ENCODE results near the gene PROM2. TPM values are rescaled to one million over a fixed set of nuclear protein-coding genes. Genes with fewer than 3 reads are reported as not detected.
"Not testable (repeated sequence)": the region's sequence is repeated elsewhere in the genome, so short reads cannot be mapped to it uniquely, and the experiment has no call there.

The PROM2 gene
- total and polyA plus RNA-seq, 2 donors: 13.6 to 25.1 TPM

DNA sequence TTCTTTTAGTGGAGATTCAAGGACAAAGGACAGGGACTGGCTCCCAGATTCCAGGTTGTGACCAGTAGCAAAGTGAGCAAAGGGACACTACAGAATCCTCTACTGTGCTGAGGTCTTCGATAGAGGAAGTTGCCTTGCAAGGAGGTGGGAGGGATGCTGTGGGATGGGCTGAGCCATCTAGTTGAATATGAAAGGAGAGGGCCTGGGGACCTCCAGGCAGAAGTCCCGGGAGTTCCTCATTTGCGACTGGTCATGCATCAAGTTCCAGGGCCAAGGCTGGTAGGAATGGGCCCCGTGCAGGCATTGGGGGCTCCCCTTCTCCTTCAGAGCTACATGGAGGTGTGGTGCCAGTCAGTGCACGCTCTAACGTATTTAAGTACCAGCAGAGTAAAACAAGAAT is 12.6 kb upstream of the PROM2 start:
- no peak overlapping the region for H3K4me3 ChIP-seq (ENCODE audit: low read depth, low read length)
- no peak for DNase-seq (ENCODE audit: extremely low spot score)
- H3K36me3 ChIP-seq (ENCODE audit: insufficient read depth): no peaks in the 10 kb centered on the region

GRCh38 chr2:95262896-95263542 is 11.2 kb upstream of the PROM2 start:
- DNase-seq (ENCODE audit: extremely low spot score): no peak
- 78% methylated on average over 2 of the region's 2 CpGs for WGBS
- no peaks in the 10 kb centered on the region for H3K36me3 ChIP-seq (ENCODE audit: insufficient read depth)
- no peak overlapping the region for H3K27ac ChIP-seq (ENCODE audit: low read depth)
- H3K4me3 ChIP-seq (ENCODE audit: low read depth, low read length): no peak overlapping the region
- no peaks in the 10 kb centered on the region for H3K4me1 ChIP-seq (ENCODE audit: insufficient read depth)

More for the DNA sequence above, 12.6 kb upstream of the PROM2 start:
- H3K27ac ChIP-seq (ENCODE audit: low read depth): no peak overlapping the region
- WGBS: 64% methylated on average over 6 of the region's 6 CpGs
- no peaks in the 10 kb centered on the region for H3K4me1 ChIP-seq (ENCODE audit: insufficient read depth)

GRCh38 chr2:95264624-95265023 is 9.6 kb upstream of the PROM2 start:
- WGBS: 26% methylated on average over 6 of the region's 6 CpGs
- Histone ChIP-seq H3K27ac (ENCODE audit: low read depth) (no peak overlapping the region), H3K4me3 (ENCODE audit: low read depth, low read length) (no peak overlapping the region), H3K36me3 (ENCODE audit: insufficient read depth) (no peaks in the 10 kb centered on the region), H3K4me1 (ENCODE audit: insufficient read depth) (no peaks in the 10 kb centered on the region)
- DNase-seq (ENCODE audit: extremely low spot score): no peak

- 82% methylated on average over 4 of the region's 4 CpGs for WGBS
- no peak overlapping the region for H3K27ac ChIP-seq (ENCODE audit: low read depth)
- H3K36me3 ChIP-seq (ENCODE audit: insufficient read depth): no peaks in the 10 kb centered on the region
- H3K4me1 ChIP-seq (ENCODE audit: insufficient read depth): no peaks in the 10 kb centered on the region
- H3K4me3 ChIP-seq (ENCODE audit: low read depth, low read length): no peak overlapping the region
- no peak for DNase-seq (ENCODE audit: extremely low spot score)
Observed at GRCh38 chr2:95265182-95265581, 9.1 kb upstream of the PROM2 start.

DNA sequence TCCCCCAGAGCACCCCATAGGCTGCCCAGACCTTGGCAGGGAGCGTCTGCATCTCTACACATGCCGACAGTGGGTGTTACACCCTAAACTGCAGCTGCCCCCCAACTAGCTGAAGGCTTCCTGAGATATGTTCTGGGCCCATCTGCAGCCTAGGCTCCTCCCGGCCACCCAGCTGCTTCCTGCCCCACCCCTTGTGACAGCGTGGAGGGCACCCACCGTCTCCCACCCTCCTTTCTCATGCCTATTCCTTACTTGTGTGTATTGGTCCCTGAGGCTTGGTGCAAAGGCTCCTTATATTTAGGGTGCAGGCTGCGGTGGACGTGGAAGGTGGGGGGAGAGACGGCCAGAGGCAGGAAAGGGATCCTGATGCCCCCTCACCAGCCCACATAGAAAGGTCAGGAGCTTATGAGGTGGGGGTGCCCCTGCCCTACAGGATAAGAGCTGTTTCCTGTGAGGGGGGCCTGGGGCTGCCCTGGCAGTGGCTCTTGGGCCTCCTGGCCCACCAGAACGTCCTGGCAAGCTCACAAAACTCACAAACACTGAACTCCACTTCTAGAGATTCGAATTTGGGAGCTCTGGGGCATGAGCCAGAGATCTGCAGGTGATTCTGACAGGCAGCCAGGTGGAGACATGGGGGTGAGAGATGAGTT is 7.3 kb upstream of the PROM2 start:
- WGBS: 77% methylated on average over 10 of the region's 10 CpGs
- H3K4me1 ChIP-seq (ENCODE audit: insufficient read depth): no peaks in the 10 kb centered on the region
- no peak overlapping the region for H3K4me3 ChIP-seq (ENCODE audit: low read depth, low read length)
- H3K36me3 ChIP-seq (ENCODE audit: insufficient read depth): no peaks in the 10 kb centered on the region
- DNase-seq (ENCODE audit: extremely low spot score): no peak
- H3K27ac ChIP-seq (ENCODE audit: low read depth): no peak overlapping the region

DNA sequence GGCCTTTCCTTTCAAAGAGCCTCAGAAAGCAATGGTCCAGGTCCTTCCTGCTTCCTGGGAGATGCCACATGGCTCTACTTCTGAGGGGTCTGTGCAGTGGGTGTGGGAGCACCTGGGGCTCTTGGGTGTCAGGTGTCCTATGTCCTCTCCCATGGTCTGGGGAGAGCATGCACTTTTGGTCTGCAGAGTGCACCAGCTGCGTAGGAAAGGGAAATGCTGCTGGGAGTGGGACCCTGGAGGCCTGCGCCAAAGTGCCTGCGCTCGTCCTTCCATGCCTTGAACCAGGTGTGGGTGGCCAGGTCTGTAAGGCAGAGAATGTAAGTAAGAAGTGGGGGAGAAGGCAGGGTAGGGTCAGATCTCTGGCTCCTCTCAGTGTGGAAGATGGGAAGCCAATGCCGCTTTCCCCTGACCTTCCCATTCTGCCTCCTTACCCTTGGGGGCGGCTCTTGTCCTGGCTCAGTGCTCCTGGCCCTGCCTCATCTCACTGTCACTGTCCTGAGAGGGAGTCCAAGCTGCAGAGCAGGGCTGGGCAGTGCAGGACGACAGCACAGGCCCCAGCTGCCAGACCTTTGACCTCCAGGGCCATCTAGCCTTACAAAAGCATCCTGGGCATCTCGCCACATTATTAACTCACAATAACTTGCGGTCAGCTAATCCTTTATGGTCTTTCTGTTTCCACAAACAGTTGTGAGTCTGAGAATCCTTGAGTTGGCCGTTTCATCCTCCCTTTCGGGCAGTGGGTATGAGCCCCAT is 6.6 kb upstream of the PROM2 start:
- WGBS: 75% methylated on average over 11 of the region's 11 CpGs
- H3K4me3 ChIP-seq (ENCODE audit: low read depth, low read length): no peak overlapping the region
- no peaks in the 10 kb centered on the region for H3K36me3 ChIP-seq (ENCODE audit: insufficient read depth)
- no peak for DNase-seq (ENCODE audit: extremely low spot score)
- H3K4me1 ChIP-seq (ENCODE audit: insufficient read depth): no peaks in the 10 kb centered on the region
- no peak overlapping the region for H3K27ac ChIP-seq (ENCODE audit: low read depth)

DNA sequence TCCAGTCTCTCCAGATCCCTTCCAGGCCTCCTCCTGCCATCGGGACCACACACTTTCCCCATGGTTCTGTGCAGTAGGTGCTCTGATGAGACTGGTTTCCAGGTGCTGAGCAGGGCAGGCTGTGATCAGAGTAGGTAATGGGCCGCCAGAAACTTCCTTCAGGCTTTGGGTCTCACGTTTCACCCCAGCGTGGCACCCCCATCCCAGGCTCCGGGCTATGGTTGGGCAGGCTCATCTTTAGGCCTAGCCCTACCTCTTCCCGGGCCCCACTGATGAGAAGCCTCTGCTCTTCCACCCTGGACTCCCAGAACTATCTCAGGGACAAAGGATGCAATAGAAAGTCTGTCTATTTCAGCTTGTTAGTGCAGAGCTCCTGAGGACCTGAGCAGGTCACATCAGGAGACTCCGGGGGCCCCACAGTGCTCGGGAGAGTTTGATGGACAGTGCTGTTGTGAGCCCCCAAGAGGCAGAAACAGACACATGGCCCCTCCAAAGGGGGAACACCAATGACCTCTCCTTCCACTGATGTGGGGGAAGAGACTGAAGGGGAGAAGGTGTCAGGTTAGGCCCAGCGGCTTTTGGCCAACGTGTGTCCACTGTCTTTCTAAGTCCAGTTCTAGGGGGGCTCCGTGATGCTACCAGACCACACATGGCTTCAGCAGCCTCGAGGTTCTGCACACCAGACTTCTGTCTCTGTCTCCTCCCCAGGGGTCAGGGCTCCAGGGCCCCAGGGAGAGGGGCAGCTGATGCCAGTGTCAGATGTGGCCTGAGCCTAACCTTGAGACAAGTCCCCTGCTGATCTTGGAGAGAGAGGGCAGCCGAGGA is 5.8 kb upstream of the PROM2 start:
- no peak for DNase-seq (ENCODE audit: extremely low spot score)
- Histone ChIP-seq H3K4me3 (ENCODE audit: low read depth, low read length) (no peak overlapping the region), H3K36me3 (ENCODE audit: insufficient read depth) (no peaks in the 10 kb centered on the region), H3K4me1 (ENCODE audit: insufficient read depth) (no peaks in the 10 kb centered on the region), H3K27ac (ENCODE audit: low read depth) (no peak overlapping the region)
- 85% methylated on average over 13 of the region's 13 CpGs for WGBS

DNA sequence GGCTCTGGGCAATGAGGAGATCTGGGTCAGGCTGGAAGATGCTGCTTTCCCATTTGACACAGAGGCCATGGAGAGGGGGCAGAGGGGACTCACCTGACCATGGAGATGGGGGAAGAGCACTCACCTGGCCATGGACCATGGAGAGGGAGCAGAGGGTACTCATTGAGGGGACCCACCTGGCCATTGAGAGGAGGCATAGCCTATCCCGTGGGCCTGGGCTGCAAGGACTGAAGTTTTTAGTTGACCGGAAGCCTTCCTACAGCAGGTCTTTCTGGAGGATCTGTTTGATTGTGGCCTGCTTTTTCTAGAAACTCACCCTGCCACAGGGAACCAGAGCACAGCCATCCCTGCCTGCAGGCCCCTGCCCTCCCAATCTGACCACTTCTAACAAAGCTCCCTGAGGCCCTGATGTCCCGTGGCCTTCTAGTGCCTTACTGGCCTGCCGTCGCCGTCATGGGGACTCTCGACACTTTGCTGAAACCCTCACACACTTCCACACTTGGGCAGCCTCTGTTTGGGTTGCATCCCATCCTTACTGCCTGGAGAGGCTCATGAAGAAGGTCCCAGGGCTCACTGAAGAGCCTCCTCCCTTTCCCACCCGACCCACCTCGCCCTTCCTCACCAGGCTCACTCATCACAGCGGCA is 5.1 kb upstream of the PROM2 start:
- H3K4me1 ChIP-seq (ENCODE audit: insufficient read depth): no peaks in the 10 kb centered on the region
- no peaks in the 10 kb centered on the region for H3K36me3 ChIP-seq (ENCODE audit: insufficient read depth)
- no peak overlapping the region for H3K27ac ChIP-seq (ENCODE audit: low read depth)
- DNase-seq (ENCODE audit: extremely low spot score): no peak
- H3K4me3 ChIP-seq (ENCODE audit: low read depth, low read length): no peak overlapping the region
- WGBS: 94% methylated on average over 10 of the region's 10 CpGs

DNA sequence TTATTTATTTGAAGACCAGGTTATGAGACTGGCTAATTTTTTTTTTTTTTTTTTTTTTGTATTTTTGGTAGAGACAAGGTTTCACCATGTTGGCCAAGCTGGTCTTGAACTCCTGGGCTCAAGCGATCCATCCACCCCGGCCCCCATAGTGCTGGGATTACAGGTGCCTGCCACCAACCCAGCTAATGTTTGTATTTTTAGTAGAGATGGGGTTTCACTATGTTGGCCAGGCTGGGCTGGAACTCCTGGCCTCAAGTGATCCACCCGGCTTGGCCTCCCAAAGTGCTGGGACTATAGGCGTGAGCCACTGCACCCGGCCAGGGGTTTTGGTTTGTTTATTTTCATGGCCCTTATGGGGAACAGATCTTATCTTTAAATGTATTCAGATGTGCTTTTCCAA is 4.5 kb upstream of the PROM2 start:
- not testable (repeated sequence) for H3K4me3 ChIP-seq (ENCODE audit: low read depth, low read length); H3K36me3 ChIP-seq (ENCODE audit: insufficient read depth); H3K4me1 ChIP-seq (ENCODE audit: insufficient read depth); H3K27ac ChIP-seq (ENCODE audit: low read depth); DNase-seq (ENCODE audit: extremely low spot score)
- 85% methylated on average over 5 of the region's 5 CpGs for WGBS

- WGBS: 92% methylated on average over 8 of the region's 8 CpGs
- H3K4me1 ChIP-seq (ENCODE audit: insufficient read depth): no peaks in the 10 kb centered on the region
- no peak for DNase-seq (ENCODE audit: extremely low spot score)
Observed at GRCh38 chr2:95270541-95271081, 3.6 kb upstream of the PROM2 start.

DNA sequence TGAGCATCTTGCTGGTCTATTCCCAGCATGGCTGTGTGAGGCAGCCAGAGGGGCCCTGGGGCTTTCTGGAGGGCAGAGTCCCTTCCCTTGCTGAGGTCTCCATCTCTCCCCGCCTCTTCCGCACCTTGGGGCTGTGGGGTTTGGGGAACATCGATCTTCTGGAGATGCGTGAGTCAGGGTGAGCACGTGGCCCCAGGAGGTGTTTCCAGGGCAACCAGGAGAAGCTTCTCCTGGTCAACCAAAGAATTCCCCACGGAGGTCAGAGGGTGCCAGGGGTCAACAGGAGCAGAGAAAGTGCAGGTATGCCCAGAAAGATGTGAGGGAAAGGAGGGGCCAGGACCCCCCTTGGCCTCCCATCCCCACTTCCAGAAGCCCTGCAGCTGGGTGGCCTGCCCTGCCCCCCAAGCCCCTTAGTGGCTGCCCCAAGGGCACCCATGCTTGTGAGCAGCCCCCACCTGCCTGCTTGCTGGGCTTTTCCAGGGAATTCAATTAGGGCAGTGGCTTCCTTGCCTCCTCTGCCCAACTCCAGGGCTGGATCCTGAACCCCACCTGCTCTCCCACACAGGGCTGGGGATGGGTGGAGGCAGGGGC is 2.8 kb upstream of the PROM2 start:
- no peaks in the 10 kb centered on the region for H3K36me3 ChIP-seq (ENCODE audit: insufficient read depth)
- DNase-seq (ENCODE audit: extremely low spot score): no peak
- 78% methylated on average over 6 of the region's 6 CpGs for WGBS
- H3K4me1 ChIP-seq (ENCODE audit: insufficient read depth): no peaks in the 10 kb centered on the region
- no peak overlapping the region for H3K27ac ChIP-seq (ENCODE audit: low read depth)
- no peak overlapping the region for H3K4me3 ChIP-seq (ENCODE audit: low read depth, low read length)

More at GRCh38 chr2:95270541-95271081, 3.6 kb upstream of the PROM2 start:
- Histone ChIP-seq H3K36me3 (ENCODE audit: insufficient read depth) (no peaks in the 10 kb centered on the region), H3K27ac (ENCODE audit: low read depth) (no peak overlapping the region), H3K4me3 (ENCODE audit: low read depth, low read length) (no peak overlapping the region)

GRCh38 chr2:95272299-95272751 is 1.9 kb upstream of the PROM2 start:
- H3K4me3 ChIP-seq (ENCODE audit: low read depth, low read length): no peak overlapping the region
- no peaks in the 10 kb centered on the region for H3K36me3 ChIP-seq (ENCODE audit: insufficient read depth)
- no peak for DNase-seq (ENCODE audit: extremely low spot score)
- H3K27ac ChIP-seq (ENCODE audit: low read depth): no peak overlapping the region
- 86% methylated on average over 6 of the region's 6 CpGs for WGBS
- no peaks in the 10 kb centered on the region for H3K4me1 ChIP-seq (ENCODE audit: insufficient read depth)
